Gastroesophageal sphincter (tissue), 3 donors: ENCODE data around the gene DNAL4.

Source experiments
- EP300 ChIP-seq: sonication (generic); formaldehyde crosslinking; IDR thresholded peaks from one replicate; pipeline ENCODE4 v1.6.1; 2017; ENCODE audit warnings: antibody characterized with exemption, mild to moderate bottlenecking
- POLR2A ChIP-seq, 2 donors: fragments of 450-650 bp; IDR thresholded peaks; one replicate each; pipeline ENCODE4 v1.6.1; 2017; ENCODE audit warnings: antibody characterized with exemption in 2 of 2, mild to moderate bottlenecking in 2 of 2, moderate library complexity in 1 of 2
- TF ChIP-seq, protein P1 (sequence below), 4 experiments: fragments of 200-600 bp in 2 of 4; fragments of 450-650 bp in 2 of 4; sonication (generic) in 1 of 4; IDR thresholded peaks; one replicate each; pipeline ENCODE4 v1.5.1; 2017 to 2019; ENCODE audit warnings: antibody characterized with exemption in 4 of 4, mild to moderate bottlenecking in 2 of 4, moderate library complexity in 2 of 4

DNA sequence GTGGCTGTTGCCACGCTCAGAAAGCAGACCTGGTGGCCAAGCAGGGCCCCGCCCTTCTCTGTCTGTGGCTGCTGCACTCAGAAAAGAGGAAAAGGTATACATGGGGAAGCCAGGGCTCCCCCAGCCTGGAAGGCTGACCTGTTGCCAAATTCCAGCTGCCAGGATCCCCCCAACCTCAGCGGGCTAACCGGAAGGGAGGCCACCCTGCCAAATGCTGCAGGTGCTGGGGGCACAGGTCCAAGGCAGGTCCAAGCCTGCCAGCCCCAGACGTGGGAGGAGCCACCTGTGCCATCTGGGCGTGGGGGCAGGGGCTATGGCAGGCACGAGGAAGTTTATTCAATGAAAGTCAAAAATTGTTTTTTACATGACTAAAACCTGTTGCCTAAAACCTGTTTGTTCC is 47.3 kb upstream of the DNAL4 start:
- TF ChIP-seq, protein P1, sequence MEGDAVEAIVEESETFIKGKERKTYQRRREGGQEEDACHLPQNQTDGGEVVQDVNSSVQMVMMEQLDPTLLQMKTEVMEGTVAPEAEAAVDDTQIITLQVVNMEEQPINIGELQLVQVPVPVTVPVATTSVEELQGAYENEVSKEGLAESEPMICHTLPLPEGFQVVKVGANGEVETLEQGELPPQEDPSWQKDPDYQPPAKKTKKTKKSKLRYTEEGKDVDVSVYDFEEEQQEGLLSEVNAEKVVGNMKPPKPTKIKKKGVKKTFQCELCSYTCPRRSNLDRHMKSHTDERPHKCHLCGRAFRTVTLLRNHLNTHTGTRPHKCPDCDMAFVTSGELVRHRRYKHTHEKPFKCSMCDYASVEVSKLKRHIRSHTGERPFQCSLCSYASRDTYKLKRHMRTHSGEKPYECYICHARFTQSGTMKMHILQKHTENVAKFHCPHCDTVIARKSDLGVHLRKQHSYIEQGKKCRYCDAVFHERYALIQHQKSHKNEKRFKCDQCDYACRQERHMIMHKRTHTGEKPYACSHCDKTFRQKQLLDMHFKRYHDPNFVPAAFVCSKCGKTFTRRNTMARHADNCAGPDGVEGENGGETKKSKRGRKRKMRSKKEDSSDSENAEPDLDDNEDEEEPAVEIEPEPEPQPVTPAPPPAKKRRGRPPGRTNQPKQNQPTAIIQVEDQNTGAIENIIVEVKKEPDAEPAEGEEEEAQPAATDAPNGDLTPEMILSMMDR (IDR thresholded peaks at IDR 0.05), result no peak
- TF ChIP-seq EP300 (no peak), POLR2A (IDR thresholded peaks at IDR 0.05) (no peak)
